HepG2 (cell line): ENCODE data around the gene CISH. TPM values are rescaled to one million over a fixed set of nuclear protein-coding genes. Genes with fewer than 3 reads are reported as not detected.

Experiments
- ATAC-seq: fragments of 200-7000 bp; cut with Tn5 transposase; 3 replicates; pipeline ENCODE4 v1.9.1; 2020; ENCODE audit warnings: mild to moderate bottlenecking, moderate library complexity
- BruUV-seq: library from RNA; stranded (reverse); fragments of 400-500 nt; replicated peaks from 2 replicates; lab custom pipeline; 2021; lab: Mats Ljungman, UMichigan
- CTCF ChIA-PET: fragments of 300-600 bp; formaldehyde crosslinking; extraction: SDS; loops from one replicate; lab custom pipeline; 2021; ENCODE audit warnings: low total read pairs, inconsistent platforms, low intra/inter-chr PET ratio; lab: Yijun Ruan, JAX
- POLR2A ChIA-PET: fragments of 350-600 bp; sonication (Branson Sonifier 250); formaldehyde crosslinking; loops from one replicate; lab custom pipeline; 2020; ENCODE audit warnings: antibody characterized with exemption, inconsistent platforms; lab: Yijun Ruan, JAX
- DNase-seq: peaks from one replicate; pipeline ENCODE4 v3.0.0-alpha.2; 2015; ENCODE audit warnings: low spot score
- FAIRE-seq: peaks from 3 replicates; lab custom pipeline; 2011; peaks lifted over from hg19 to GRCh38; lab: Jason Lieb, UNC
- H2AFZ ChIP-seq: one replicate; pipeline ENCODE4 v1.6.1; 2011; ENCODE audit warnings: low read length, inconsistent platforms
- H3K27ac ChIP-seq: fragments of 300-600 bp; 3 replicates; pipeline ENCODE4 v1.8.0; 2011; ENCODE audit warnings: mixed run types, mild to moderate bottlenecking, mixed read lengths, low read length, inconsistent platforms; ENCODE audit not compliant: insufficient read depth; ENCODE audit errors: extremely low read length
- H3K27me3 ChIP-seq, 2 experiments: fragments of 200-600 bp in 1 of 2; 2 replicates in 1 of 2; 3 replicates in 1 of 2; pipeline versions ENCODE4 v1.6.0 to v1.8.0; 2011; ENCODE audit warnings: low read length in 2 of 2, mild to moderate bottlenecking in 2 of 2, moderate library complexity in 2 of 2, inconsistent platforms in 1 of 2; ENCODE audit not compliant: insufficient read depth in 2 of 2, control insufficient read depth in 1 of 2
- H3K36me3 ChIP-seq, 2 experiments: fragments of 200-600 bp in 1 of 2; replicated peaks in 1 of 2; 2 replicates in 1 of 2; 3 replicates in 1 of 2; pipeline versions ENCODE4 v1.5.1 to v1.8.0; 2011; ENCODE audit warnings: low read length in 2 of 2, inconsistent platforms in 1 of 2; ENCODE audit not compliant: insufficient read depth in 2 of 2, control insufficient read depth in 1 of 2
- H3K4me1 ChIP-seq: 2 replicates; pipeline ENCODE4 v1.5.1; 2012; ENCODE audit warnings: low read length, inconsistent platforms; ENCODE audit not compliant: insufficient read depth
- H3K4me2 ChIP-seq: 2 replicates; pipeline ENCODE4 v1.6.0; 2011; ENCODE audit warnings: low read depth, low read length, inconsistent platforms
- H3K4me3 ChIP-seq, 3 experiments: fragments of 200-600 bp in 1 of 3; sonication (generic), shearing (Covaris generic) in 1 of 3; replicated peaks in 1 of 3; 2 replicates each; pipeline ENCODE4 v1.5.1; 2011 to 2016; ENCODE audit warnings: low read length in 3 of 3, inconsistent platforms in 2 of 3, low read depth in 2 of 3, mild to moderate bottlenecking in 2 of 3, control low read depth in 1 of 3, mixed read lengths in 1 of 3; ENCODE audit not compliant: insufficient read depth in 1 of 3
- H3K79me2 ChIP-seq: one replicate; pipeline ENCODE4 v1.6.1; 2011; ENCODE audit warnings: low read length, inconsistent platforms; ENCODE audit not compliant: insufficient read depth
- H3K9ac ChIP-seq: 2 replicates; pipeline ENCODE4 v1.6.0; 2011; ENCODE audit warnings: mild to moderate bottlenecking, low read depth, low read length, inconsistent platforms; ENCODE audit not compliant: insufficient read depth
- H3K9me3 ChIP-seq: 2 replicates; pipeline ENCODE4 v1.5.1; 2012; ENCODE audit warnings: mild to moderate bottlenecking, low read length
- H4K20me1 ChIP-seq: 2 replicates; pipeline ENCODE4 v1.6.0; 2011; ENCODE audit warnings: inconsistent platforms, mild to moderate bottlenecking, low read length, moderate library complexity; ENCODE audit not compliant: insufficient read depth
- ARHGAP35 ChIP-seq: sonication (generic); formaldehyde crosslinking; IDR thresholded peaks from 2 replicates; pipeline ENCODE4 v1.9.0; 2022; ENCODE audit warnings: mild to moderate bottlenecking, inconsistent platforms, moderate library complexity, missing genetic modification reagents, borderline replicate concordance
- ATF1 ChIP-seq: IDR thresholded peaks from 2 replicates; pipeline ENCODE4 v1.6.1; 2016; ENCODE audit warnings: mild to moderate bottlenecking, control low read depth
- CTCF ChIP-seq: sonication (generic); formaldehyde crosslinking; IDR thresholded peaks from 2 replicates; pipeline ENCODE4 v1.5.0; 2020; ENCODE audit warnings: mild to moderate bottlenecking, missing genetic modification reagents, moderate library complexity
- HNRNPK ChIP-seq: fragments of 200-400 bp; formaldehyde crosslinking; IDR thresholded peaks from 2 replicates; pipeline ENCODE4 v1.6.1; 2018; ENCODE audit warnings: low read length, low read depth, moderate library complexity, mild to moderate bottlenecking; ENCODE audit not compliant: poor library complexity, severe bottlenecking
- IRX3 ChIP-seq: sonication (generic); formaldehyde crosslinking; IDR thresholded peaks from 2 replicates; pipeline ENCODE4 v1.8.1; 2023; ENCODE audit warnings: mild to moderate bottlenecking, low read depth, missing genetic modification reagents, borderline replicate concordance
- POLR2A ChIP-seq, 2 experiments: IDR thresholded peaks; 2 replicates each; pipeline ENCODE4 v1.6.1; 2011; ENCODE audit warnings: low read depth in 2 of 2, low read length in 2 of 2, mild to moderate bottlenecking in 1 of 2, moderate library complexity in 1 of 2; ENCODE audit not compliant: insufficient read depth in 1 of 2
- PRPF4 ChIP-seq: fragments of 200-400 bp; formaldehyde crosslinking; IDR thresholded peaks from 2 replicates; pipeline ENCODE4 v1.6.1; 2016; ENCODE audit warnings: low read length, low read depth; ENCODE audit not compliant: poor library complexity, severe bottlenecking
- SNRNP70 ChIP-seq: fragments of 200-400 bp; formaldehyde crosslinking; IDR thresholded peaks from 2 replicates; pipeline ENCODE4 v1.6.1; 2017; ENCODE audit warnings: mild to moderate bottlenecking, low read depth, low read length, moderate library complexity
- THAP8 ChIP-seq: sonication (generic); formaldehyde crosslinking; IDR thresholded peaks from 2 replicates; pipeline ENCODE4 v1.5.1; 2020; ENCODE audit warnings: missing genetic modification reagents, mild to moderate bottlenecking, borderline replicate concordance
- ZNF274 ChIP-seq: sonication (generic); formaldehyde crosslinking; IDR thresholded peaks from 2 replicates; pipeline ENCODE4 v1.5.1; 2020; ENCODE audit warnings: mild to moderate bottlenecking, missing genetic modification reagents
- ZNF639 ChIP-seq: conservative IDR thresholded peaks from 2 replicates; pipeline ENCODE4 v1.6.1; 2018; ENCODE audit warnings: missing genetic modification reagents
- ZNF777 ChIP-seq: sonication (generic); formaldehyde crosslinking; IDR thresholded peaks from 2 replicates; pipeline ENCODE4 v1.4.0; 2020; ENCODE audit warnings: missing genetic modification reagents
- WGBS: methylation state at CpG from one replicate; pipeline ENCODE4 v1.1.6; 2017; ENCODE audit warnings: low lambda C conversion rate; 5-methylcytosine and 5-hydroxymethylcytosine counted together
- in situ Hi-C: cut with HindIII; loops from 2 replicates; pipeline ENCODE4 v1.10.0; 2017; ENCODE audit warnings: low pct_unique_long_range_greater_than_20kb; ENCODE audit not compliant: extremely low pct_ligation_motif_present
- intact Hi-C: fragments of 100-400 bp; cut with micrococcal nuclease; formaldehyde crosslinking; loops from one replicate; pipeline ENCODE4 v1.10.0; 2022; ENCODE audit not compliant: unreplicated experiment
- polyA plus RNA-seq, 8 experiments: library from polyadenylated mRNA; depleted of rRNA in 3 of 8; stranded (reverse) in 7 of 8; unstranded in 1 of 8; fragments of >200 nt; fragmentation: Illumina TruSeq in 4 of 8; extraction: Trizol in 4 of 8; gene quantifications; 2 replicates each; pipeline versions ENCODE4 v1.2.1 to v1.2.3, GENCODE V29; 2011 to 2016; ENCODE audit warnings: low read depth in 4 of 8, missing spikeins in 1 of 8, mixed read lengths in 1 of 8; ENCODE audit not compliant: insufficient read depth in 1 of 8
- total RNA-seq, 5 experiments: library from RNA; depleted of rRNA; stranded (reverse); fragments of >200 nt; fragmentation: Illumina TruSeq; extraction: Trizol; gene quantifications; 2 replicates each; pipeline ENCODE4 v1.2.3, GENCODE V29; 2016; ENCODE audit warnings: low read depth in 1 of 5
- TF ChIP-seq, protein P1 (sequence below): sonication (generic); formaldehyde crosslinking; IDR thresholded peaks from 2 replicates; pipeline ENCODE4 v1.5.0; 2020; ENCODE audit warnings: missing genetic modification reagents

Gene CISH
- total and polyA plus RNA-seq, 2 of the 13 experiments (the other 11 are each of a cell fraction or from before 2014, with no cell fraction given): 0.91 to 1.5 TPM

DNA sequence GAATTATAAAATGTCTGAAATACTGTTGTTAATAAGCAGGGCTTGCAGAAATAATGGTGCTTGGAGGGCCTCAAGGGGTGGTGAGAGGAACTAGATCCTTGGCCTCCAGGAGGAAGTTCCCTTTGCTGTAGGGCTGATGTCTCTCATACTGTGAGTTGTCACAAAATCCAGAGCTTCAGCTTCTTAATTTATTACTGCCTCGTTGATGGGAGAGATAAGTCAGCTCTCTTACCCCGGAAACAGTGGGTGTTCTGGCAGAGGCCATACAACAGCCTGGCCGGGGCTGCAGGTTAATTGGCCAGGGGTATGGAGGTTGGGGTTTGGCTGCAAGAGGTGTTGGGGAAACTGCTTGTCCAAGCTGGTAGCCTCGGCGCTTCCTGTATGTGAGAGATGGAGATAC is 20.9 kb upstream of the CISH start (continued):
- TF ChIP-seq SNRNP70 (no peak), POLR2A (IDR thresholded peaks at IDR 0.05; ENCODE audit: insufficient read depth in 1 of 2, low read depth in 2 of 2, low read length in 2 of 2) (no peak)

GRCh38 chr3:50630877-50631276 is 19.3 kb upstream of the CISH start:
- ATAC-seq (no peak), FAIRE-seq (no peak), DNase-seq (no peak)
- no peak overlapping the region for H3K27ac ChIP-seq
- intact Hi-C loops: no loop called here
- no peak overlapping the region for H3K4me2 ChIP-seq
- ChIA-PET POLR2A (interaction anchor here (0.7 kb wide), 1 partner anchor 14 kb away, joined by 3 read pairs; the partner anchor contains the start of gene MAPKAPK3), CTCF (no interaction called here)
- H3K79me2 ChIP-seq: no peaks in the 10 kb centered on the region
- TF ChIP-seq ATF1 (no peak), CTCF (CRISPR knock-in tag) (0 out of 2 replicates have a peak, but pooled peaks have one; percentile 3)
- no peaks in the 10 kb centered on the region for H3K27me3 ChIP-seq
- H3K9ac ChIP-seq: no peak overlapping the region
- 95% methylated on average over 7 of the region's 7 CpGs for WGBS
- no peak overlapping the region for H2AFZ ChIP-seq
- no TSS peak for BruUV-seq
- no peaks in the 10 kb centered on the region for H3K9me3 ChIP-seq
- H4K20me1 ChIP-seq: no peaks in the 10 kb centered on the region
- no peaks in the 10 kb centered on the region for H3K4me1 ChIP-seq
- H3K4me3 ChIP-seq: no peak overlapping the region
- in situ Hi-C loops: no loop called here
- peaks cover 3 to 15% of the 10 kb centered on the region in 2 experiments; a peak in 2 of 5 replicates for H3K36me3 ChIP-seq

DNA sequence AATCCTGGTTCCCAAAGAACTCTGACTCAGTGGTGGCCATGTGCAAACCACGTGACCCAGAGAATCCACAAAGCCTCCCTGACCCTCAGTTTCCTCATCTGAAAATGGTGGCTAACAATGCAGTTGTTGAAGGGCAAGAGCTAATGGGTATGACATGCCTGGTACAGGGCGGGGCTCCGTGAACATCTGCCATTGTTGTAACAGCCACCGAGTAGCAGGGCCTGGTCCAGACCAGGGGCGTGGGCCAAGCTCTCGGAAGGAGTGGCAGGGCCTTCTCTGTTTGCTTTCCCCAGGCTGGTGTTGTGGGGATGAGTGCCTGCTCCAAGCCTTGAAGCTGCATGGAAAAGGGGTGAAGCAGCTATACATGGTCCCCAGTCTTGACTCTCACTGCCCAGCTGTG is 18.8 kb upstream of the CISH start:
- Histone ChIP-seq H3K4me3 (no peak overlapping the region), H3K4me1 (no peaks in the 10 kb centered on the region), H2AFZ (no peak overlapping the region), H3K9ac (no peak overlapping the region), H3K4me2 (no peak overlapping the region), H3K27ac (no peak overlapping the region), H4K20me1 (no peaks in the 10 kb centered on the region), H3K9me3 (no peaks in the 10 kb centered on the region), H3K79me2 (no peaks in the 10 kb centered on the region), H3K27me3 (no peaks in the 10 kb centered on the region), H3K36me3 (peaks cover 3 to 15% of the 10 kb centered on the region in 2 experiments; a peak in 2 of 5 replicates)
- no peak for FAIRE-seq
- ATAC-seq: no peak
- ChIA-PET CTCF (no interaction called here), POLR2A (no interaction called here)
- 82% methylated on average over 4 of the region's 6 CpGs for WGBS
- in situ Hi-C loops: no loop called here
- intact Hi-C loops: no loop called here
- DNase-seq: no peak
- BruUV-seq: no TSS peak
- TF ChIP-seq PRPF4 (no peak), ARHGAP35 (CRISPR knock-in tag) (no peak), IRX3 (CRISPR knock-in tag) (no peak), ZNF274 (CRISPR knock-in tag) (no peak), ZNF777 (CRISPR knock-in tag) (no peak), THAP8 (CRISPR knock-in tag) (no peak), ZNF639 (CRISPR knock-in tag) (no peak), HNRNPK (no peak)
- TF ChIP-seq, protein P1, sequence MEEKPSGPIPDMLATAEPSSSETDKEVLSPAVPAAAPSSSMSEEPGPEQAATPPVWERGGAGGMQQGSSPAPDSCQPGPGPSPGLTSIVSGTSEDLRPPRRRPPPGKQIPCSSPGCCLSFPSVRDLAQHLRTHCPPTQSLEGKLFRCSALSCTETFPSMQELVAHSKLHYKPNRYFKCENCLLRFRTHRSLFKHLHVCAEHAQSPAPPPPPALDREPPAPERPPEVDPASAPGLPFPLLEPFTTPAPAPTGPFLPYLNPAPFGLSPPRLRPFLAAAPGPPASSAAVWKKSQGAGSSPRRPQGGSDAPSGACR (CRISPR knock-in tag): no peak
